Measurements from ENCODE around the gene GALK2.

DNA sequence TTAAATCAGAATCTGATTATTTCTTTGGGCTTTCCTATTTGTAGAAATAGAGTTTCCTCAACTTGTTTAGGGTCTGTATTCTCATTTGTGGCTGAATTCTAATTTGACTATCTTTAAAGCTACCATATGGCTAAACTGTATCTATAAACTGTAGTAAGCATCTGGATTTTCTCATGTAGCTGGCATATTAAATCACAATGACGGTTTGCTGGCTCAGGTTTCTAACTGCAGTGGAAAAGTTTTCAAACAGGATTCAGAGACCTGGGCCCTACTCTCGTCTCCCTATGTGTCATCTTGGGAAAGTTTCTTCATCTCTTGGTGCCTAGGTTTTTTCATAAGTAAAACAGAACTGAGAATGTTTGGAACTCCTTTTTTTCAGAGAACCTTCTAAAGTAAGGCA lies 68.3 kb downstream of the GALK2 start:
- TF ChIP-seq RNF2 (IDR thresholded peaks at IDR 0.05; ENCODE audit: borderline replicate concordance, low read depth, low read length, missing control alignments, poor library complexity, severe bottlenecking) (no peak), POLR2AphosphoS5 (IDR thresholded peaks at IDR 0.05; ENCODE audit: low read depth, low read length) (no peak), POLR2A (IDR thresholded peaks at IDR 0.05; ENCODE audit: control extremely low read depth in 1 of 2, low read depth in 2 of 2, low read length in 2 of 2) (no peak)
- TF ChIP-seq, protein P1, sequence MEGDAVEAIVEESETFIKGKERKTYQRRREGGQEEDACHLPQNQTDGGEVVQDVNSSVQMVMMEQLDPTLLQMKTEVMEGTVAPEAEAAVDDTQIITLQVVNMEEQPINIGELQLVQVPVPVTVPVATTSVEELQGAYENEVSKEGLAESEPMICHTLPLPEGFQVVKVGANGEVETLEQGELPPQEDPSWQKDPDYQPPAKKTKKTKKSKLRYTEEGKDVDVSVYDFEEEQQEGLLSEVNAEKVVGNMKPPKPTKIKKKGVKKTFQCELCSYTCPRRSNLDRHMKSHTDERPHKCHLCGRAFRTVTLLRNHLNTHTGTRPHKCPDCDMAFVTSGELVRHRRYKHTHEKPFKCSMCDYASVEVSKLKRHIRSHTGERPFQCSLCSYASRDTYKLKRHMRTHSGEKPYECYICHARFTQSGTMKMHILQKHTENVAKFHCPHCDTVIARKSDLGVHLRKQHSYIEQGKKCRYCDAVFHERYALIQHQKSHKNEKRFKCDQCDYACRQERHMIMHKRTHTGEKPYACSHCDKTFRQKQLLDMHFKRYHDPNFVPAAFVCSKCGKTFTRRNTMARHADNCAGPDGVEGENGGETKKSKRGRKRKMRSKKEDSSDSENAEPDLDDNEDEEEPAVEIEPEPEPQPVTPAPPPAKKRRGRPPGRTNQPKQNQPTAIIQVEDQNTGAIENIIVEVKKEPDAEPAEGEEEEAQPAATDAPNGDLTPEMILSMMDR (IDR thresholded peaks at IDR 0.05; ENCODE audit: control extremely low read depth in 1 of 3, insufficient read depth in 1 of 3, low read depth in 1 of 3, low read length in 3 of 3), result no peak

All from H1 (cell line).